GM19468 (cell line): ENCODE measurements around the gene ARTN.

Experiments
- ATAC-seq: cut with Tn5 transposase; IDR thresholded peaks from one replicate; pipeline ENCODE4 v1.9.1; 2021; ENCODE audit warnings: mild to moderate bottlenecking, moderate library complexity, moderate number of reproducible peaks; ENCODE audit not compliant: unreplicated experiment; ENCODE audit errors: extremely low read depth

The ARTN gene

GRCh38 chr1:43969416-43969745 lies 35.8 kb downstream of the ARTN start:
- ATAC-seq, result no peak

GRCh38 chr1:43969746-43970466 lies 36.3 kb downstream of the ARTN start, which contains the start of gene DPH2:
DPH2 (plus strand) TSS chr1:43970010; CDS start chr1:43970176, 166 bp downstream.
- peak; percentile 76 for ATAC-seq

- no peak for ATAC-seq
These were observed 36.9 kb downstream of the ARTN start for GRCh38 chr1:43970502-43970901.

GRCh38 chr1:43970911-43971310 lies 37.3 kb downstream of the ARTN start:
- no peak for ATAC-seq

GRCh38 chr1:43971336-43971980 lies 37.9 kb downstream of the ARTN start:
- no peak for ATAC-seq

GRCh38 chr1:43973981-43974442 lies 40.4 kb downstream of the ARTN start:
- ATAC-seq, result no peak

GRCh38 chr1:43974443-43975248 lies 41.0 kb downstream of the ARTN start, which contains the start of gene ATP6V0B:
ATP6V0B (plus strand) TSS chr1:43974960; CDS start chr1:43975041, 81 bp downstream.
- ATAC-seq, result peak; percentile 51

GRCh38 chr1:43975249-43975961 lies 41.8 kb downstream of the ARTN start:
- ATAC-seq, result no peak

GRCh38 chr1:43976045-43976444 lies 42.4 kb downstream of the ARTN start:
- no peak for ATAC-seq

- no peak for ATAC-seq
These were observed 43.3 kb downstream of the ARTN start for GRCh38 chr1:43976890-43977289.

- ATAC-seq, result no peak
These were observed 44.0 kb downstream of the ARTN start for GRCh38 chr1:43977376-43978263.

GRCh38 chr1:43978264-43978550 lies 44.6 kb downstream of the ARTN start:
- no peak for ATAC-seq

GRCh38 chr1:43978551-43979260 lies 45.1 kb downstream of the ARTN start, which contains the start of gene B4GALT2:
B4GALT2 (plus strand) TSS chr1:43979210; CDS start chr1:43981161, 1,951 bp downstream.
- no peak for ATAC-seq

- ATAC-seq, result no peak
These were observed 45.6 kb downstream of the ARTN start for GRCh38 chr1:43979261-43979527.

GRCh38 chr1:43979528-43980254 lies 46.1 kb downstream of the ARTN start:
- ATAC-seq, result no peak

- ATAC-seq, result no peak
These were observed 46.9 kb downstream of the ARTN start for GRCh38 chr1:43980255-43981134.

- no peak for ATAC-seq
These were observed 47.5 kb downstream of the ARTN start for GRCh38 chr1:43981135-43981491.

GRCh38 chr1:43981636-43982035 lies 48.0 kb downstream of the ARTN start:
- no peak for ATAC-seq
